Measurements from ENCODE around the gene RNF145.

- TF ChIP-seq SUZ12 (IDR thresholded peaks at IDR 0.05): no peak
- TF ChIP-seq FOXA1 (IDR thresholded peaks at IDR 0.05): no peak
- TF ChIP-seq SP1 (IDR thresholded peaks at IDR 0.05): no peak
- TF ChIP-seq BHLHE40 (IDR thresholded peaks at IDR 0.05; ENCODE audit: borderline replicate concordance): no peak
These were observed 26.7 kb downstream of the RNF145 start for GRCh38 chr5:159182691-159183090.

Data from HEK293T (cell line).